H1 (cell line): ENCODE results near the gene TAMALIN. TPM values are rescaled to one million over a fixed set of nuclear protein-coding genes. Genes with fewer than 3 reads are reported as not detected.

Experiments
- KDM1A ChIP-seq: fragments of 200-600, 300-600 bp; sonication (generic); IDR thresholded peaks from 2 replicates; pipeline ENCODE4 v1.7.1; 2016; ENCODE audit warnings: mild to moderate bottlenecking, low read length, borderline replicate concordance
- SIRT6 ChIP-seq: IDR thresholded peaks from one replicate; pipeline ENCODE4 v1.7.1; 2012; ENCODE audit warnings: low read length, inconsistent platforms
- polyA plus RNA-seq, 7 experiments: library from polyadenylated mRNA; depleted of rRNA in 3 of 7; stranded (reverse) in 5 of 7; unstranded in 2 of 7; fragments of >200 nt in 5 of 7; fragments of 200-250 nt in 2 of 7; gene quantifications; 1 replicate in 5 of 7; 2 replicates in 1 of 7; 4 replicates in 1 of 7; pipeline versions ENCODE4 v1.2.1 to v1.2.3, GENCODE V29; 2011 to 2013; ENCODE audit warnings: missing spikeins in 2 of 7, mixed read lengths in 2 of 7
- total RNA-seq: library from RNA; stranded (reverse); fragmentation: NEBNext Ultra II Directional; extraction: Animal tissue kit (Norgen Biotek cat#: 25700); gene quantifications from 2 replicates; pipeline ENCODE4 v1.2.1, GENCODE V29; 2021

TAMALIN gene
- total and polyA plus RNA-seq, 2 of the 8 experiments (the other 6 are each of a cell fraction or from before 2014, with no cell fraction given), result 2.6 to 4.9 TPM

DNA sequence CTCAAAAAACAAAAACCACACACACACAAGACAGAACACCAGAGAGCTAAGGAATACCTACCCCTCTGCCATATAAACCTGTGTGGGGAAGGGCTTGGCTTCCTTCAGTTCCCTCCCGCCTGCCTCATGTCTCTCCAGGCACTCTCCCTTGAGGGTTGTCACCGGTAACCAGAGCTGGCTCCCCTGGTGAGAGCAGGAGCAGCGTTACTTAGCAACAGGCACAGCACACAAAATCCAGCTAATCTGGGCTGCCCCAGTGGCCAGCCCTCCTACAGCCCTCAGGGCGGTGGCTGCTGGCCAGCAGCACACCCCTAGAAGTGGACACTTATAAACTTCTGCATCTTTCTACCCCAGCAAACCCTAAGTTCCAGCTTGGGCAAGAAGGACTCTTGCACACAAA lies 22.9 kb downstream of the TAMALIN start (continued):
- TF ChIP-seq KDM1A (no peak), SIRT6 (no peak)
- TF ChIP-seq, all 59 proteins: peak for 5
